ENCODE results near the gene NQO1.
"Not testable (repeated sequence)": the region's sequence is repeated elsewhere in the genome, so short reads cannot be mapped to it uniquely, and the experiment has no call there.

The NQO1 gene

GRCh38 chr16:69726313-69727060, at the start of gene NQO1:
Gene NQO1, minus strand, starts transcription at chr16:69726560. Its CDS starts 121 bp downstream, at chr16:69726439.
- peak; percentile 69 to 77 (median 69) for DNase-seq (ENCODE audit: low read depth in 3 of 3)

GRCh38 chr16:69775563-69775962, 49.2 kb upstream of the NQO1 start:
- no peak for DNase-seq (ENCODE audit: low read depth in 3 of 3)

GRCh38 chr16:69773260-69773947, 47.0 kb upstream of the NQO1 start:
- DNase-seq (ENCODE audit: low read depth in 3 of 3) = no peak

- DNase-seq (ENCODE audit: low read depth in 3 of 3) = no peak
Observed at GRCh38 chr16:69771651-69771967, 45.2 kb upstream of the NQO1 start.

GRCh38 chr16:69769404-69769803, 43.0 kb upstream of the NQO1 start:
- DNase-seq (ENCODE audit: low read depth in 3 of 3) = no peak

- DNase-seq (ENCODE audit: low read depth in 3 of 3) = no peak
Observed at GRCh38 chr16:69768666-69769065, 42.3 kb upstream of the NQO1 start.

GRCh38 chr16:69767459-69768229, 41.3 kb upstream of the NQO1 start:
- DNase-seq (ENCODE audit: low read depth in 3 of 3) = no peak

- no peak for DNase-seq (ENCODE audit: low read depth in 3 of 3)
Observed at GRCh38 chr16:69763599-69763942, 37.2 kb upstream of the NQO1 start.

GRCh38 chr16:69762814-69763598, 36.6 kb upstream of the NQO1 start:
- no peak for DNase-seq (ENCODE audit: low read depth in 3 of 3)

GRCh38 chr16:69761983-69762813, 35.8 kb upstream of the NQO1 start, which contains the start of gene WWP2:
Gene WWP2, plus strand, starts transcription at chr16:69762332. Its CDS starts 24,679 bp downstream, at chr16:69787011.
- peak; percentile 61 to 68 (median 68) for DNase-seq (ENCODE audit: low read depth in 3 of 3)

- not testable (repeated sequence) for DNase-seq (ENCODE audit: low read depth in 3 of 3)
Observed at GRCh38 chr16:69757375-69757774, 31.0 kb upstream of the NQO1 start.

- no peak for DNase-seq (ENCODE audit: low read depth in 3 of 3)
Observed at GRCh38 chr16:69756705-69757104, 30.3 kb upstream of the NQO1 start.

GRCh38 chr16:69754469-69755310, 28.3 kb upstream of the NQO1 start, which contains the start of gene NOB1:
Gene NOB1, minus strand, starts transcription at chr16:69754926. Its CDS starts 16 bp downstream, at chr16:69754910.
- peak; percentile 92 to 94 (median 94) for DNase-seq (ENCODE audit: low read depth in 3 of 3)

- DNase-seq (ENCODE audit: low read depth in 3 of 3) = no peak
Observed at GRCh38 chr16:69754143-69754468, 27.7 kb upstream of the NQO1 start.

- no peak for DNase-seq (ENCODE audit: low read depth in 3 of 3)
Observed at GRCh38 chr16:69748694-69749345, 22.5 kb upstream of the NQO1 start.

- DNase-seq (ENCODE audit: low read depth in 3 of 3) = no peak
Observed at GRCh38 chr16:69747115-69747514, 20.8 kb upstream of the NQO1 start.

GRCh38 chr16:69745959-69746358, 19.6 kb upstream of the NQO1 start:
- DNase-seq (ENCODE audit: low read depth in 3 of 3) = no peak

GRCh38 chr16:69745232-69745612, 18.9 kb upstream of the NQO1 start:
- DNase-seq (ENCODE audit: low read depth in 3 of 3) = no peak
